HG03045 (cell line): Measurements from ENCODE around the gene MSI2.

ENCODE experiments used
- ATAC-seq: cut with Tn5 transposase; IDR thresholded peaks from one replicate; pipeline ENCODE4 v1.9.1; 2021; ENCODE audit warnings: mild to moderate bottlenecking, moderate library complexity; ENCODE audit not compliant: unreplicated experiment

The MSI2 gene

GRCh38 chr17:57544834-57545463 lies 288.6 kb downstream of the MSI2 start:
- ATAC-seq: no peak

GRCh38 chr17:57545731-57546342 lies 289.5 kb downstream of the MSI2 start:
- ATAC-seq: no peak

GRCh38 chr17:57548421-57549410 lies 292.4 kb downstream of the MSI2 start:
- no peak for ATAC-seq

GRCh38 chr17:57549468-57549867 lies 293.1 kb downstream of the MSI2 start:
- no peak for ATAC-seq

GRCh38 chr17:57550016-57550415 lies 293.7 kb downstream of the MSI2 start:
- no peak for ATAC-seq

GRCh38 chr17:57550668-57551315 lies 294.5 kb downstream of the MSI2 start:
- ATAC-seq: no peak

- no peak for ATAC-seq
Measured at GRCh38 chr17:57551321-57552079, 295.2 kb downstream of the MSI2 start.

- no peak for ATAC-seq
Measured at GRCh38 chr17:57552114-57552624, 295.8 kb downstream of the MSI2 start.

GRCh38 chr17:57553526-57553925 lies 297.2 kb downstream of the MSI2 start:
- ATAC-seq: no peak

- no peak for ATAC-seq
Measured at GRCh38 chr17:57553991-57554825, 297.9 kb downstream of the MSI2 start.

- no peak for ATAC-seq
Measured at GRCh38 chr17:57554826-57555635, 298.7 kb downstream of the MSI2 start.

GRCh38 chr17:57555636-57556175 lies 299.4 kb downstream of the MSI2 start:
- no peak for ATAC-seq

GRCh38 chr17:57556320-57556719 lies 300.0 kb downstream of the MSI2 start:
- ATAC-seq: no peak

- no peak for ATAC-seq
Measured at GRCh38 chr17:57556977-57557376, 300.7 kb downstream of the MSI2 start.

GRCh38 chr17:57557416-57557815 lies 301.1 kb downstream of the MSI2 start:
- no peak for ATAC-seq

GRCh38 chr17:57557834-57558681 lies 301.7 kb downstream of the MSI2 start:
- no peak for ATAC-seq

GRCh38 chr17:57559226-57559625 lies 302.9 kb downstream of the MSI2 start:
- no peak for ATAC-seq
